Right kidney (tissue), 1 donor: ENCODE results near the gene PKNOX1.
"Not testable (repeated sequence)": the region's sequence is repeated elsewhere in the genome, so short reads cannot be mapped to it uniquely, and the experiment has no call there.

Experiments used
- DNase-seq: peaks from one replicate; pipeline ENCODE4 v3.0.0-alpha.2; 2016

Gene PKNOX1

GRCh38 chr21:43045876-43046821 lies 71.8 kb downstream of the PKNOX1 start:
- peak; percentile 45 for DNase-seq

GRCh38 chr21:43053112-43053511 lies 78.8 kb downstream of the PKNOX1 start:
- not testable (repeated sequence) for DNase-seq

- DNase-seq: not testable (repeated sequence)
Measured at GRCh38 chr21:43062955-43063664, 88.7 kb downstream of the PKNOX1 start.

- DNase-seq: not testable (repeated sequence)
Measured at GRCh38 chr21:43064265-43064917, 90.0 kb downstream of the PKNOX1 start.

- DNase-seq: not testable (repeated sequence)
Measured at GRCh38 chr21:43065991-43066390, 91.6 kb downstream of the PKNOX1 start.

- not testable (repeated sequence) for DNase-seq
Measured at GRCh38 chr21:43066690-43067089, 92.3 kb downstream of the PKNOX1 start.

DNA sequence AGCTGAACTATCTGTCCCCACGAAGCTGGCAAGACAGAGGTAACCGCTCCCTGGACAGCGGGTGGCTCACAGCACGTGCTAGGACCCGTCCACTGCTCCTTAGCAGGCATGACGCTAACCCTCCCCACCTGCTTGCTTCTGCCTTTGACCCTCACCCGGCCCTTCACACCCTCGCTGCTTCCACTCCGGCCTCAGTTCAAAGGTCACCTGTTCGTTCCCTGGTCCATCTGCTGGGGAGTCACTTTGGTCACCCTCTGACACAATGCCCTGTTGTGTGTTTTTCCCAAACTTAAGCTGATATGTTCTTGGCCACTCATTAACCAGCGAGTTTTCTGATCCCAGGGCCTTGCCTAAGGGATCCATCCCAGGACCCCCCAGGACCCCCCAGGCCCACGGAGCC lies 93.7 kb downstream of the PKNOX1 start:
- DNase-seq: not testable (repeated sequence)

GRCh38 chr21:43069682-43070081 lies 95.3 kb downstream of the PKNOX1 start:
- DNase-seq: not testable (repeated sequence)

- not testable (repeated sequence) for DNase-seq
Measured at GRCh38 chr21:43072742-43073141, 98.4 kb downstream of the PKNOX1 start.

GRCh38 chr21:43074401-43075169 lies 100.2 kb downstream of the PKNOX1 start:
- not testable (repeated sequence) for DNase-seq

GRCh38 chr21:43075170-43076022 lies 101.0 kb downstream of the PKNOX1 start, which contains the start of gene CBS:
Gene CBS, minus strand, starts transcription at chr21:43075835. Its CDS starts 3,642 bp downstream, at chr21:43072193.
- DNase-seq: not testable (repeated sequence)

DNA sequence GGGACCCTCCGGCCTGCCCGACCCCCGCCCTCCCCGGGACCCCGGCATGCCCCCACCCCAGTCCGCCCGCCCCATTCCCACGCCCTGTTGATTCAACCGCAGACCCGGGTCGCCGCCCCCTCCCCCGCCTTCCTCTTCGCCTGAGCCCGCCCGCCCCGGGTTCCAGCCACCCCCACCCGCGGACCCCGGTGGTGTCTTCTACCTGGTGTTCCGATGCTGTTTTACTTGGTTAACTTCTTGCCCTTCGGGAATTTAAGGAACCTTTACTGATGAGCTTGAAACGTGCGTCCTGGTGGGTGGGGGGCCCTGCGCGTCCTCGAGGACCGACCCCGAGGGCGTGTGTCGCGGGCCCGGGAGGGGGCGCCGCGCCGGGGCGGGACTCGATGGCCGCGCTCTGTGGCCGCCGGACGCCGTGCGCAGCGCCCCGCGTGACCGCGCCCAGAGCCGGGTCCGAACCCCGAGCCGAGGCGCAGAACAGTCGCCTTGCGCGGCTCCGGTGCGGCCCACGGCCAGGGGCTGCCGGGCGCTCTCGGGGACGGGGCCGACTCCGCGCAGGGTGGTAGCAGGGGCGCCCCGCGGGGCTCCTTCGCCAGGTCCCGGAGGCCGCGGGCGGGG lies 101.8 kb downstream of the PKNOX1 start:
- not testable (repeated sequence) for DNase-seq

GRCh38 chr21:43076643-43077042 lies 102.3 kb downstream of the PKNOX1 start:
- DNase-seq: not testable (repeated sequence)

DNA sequence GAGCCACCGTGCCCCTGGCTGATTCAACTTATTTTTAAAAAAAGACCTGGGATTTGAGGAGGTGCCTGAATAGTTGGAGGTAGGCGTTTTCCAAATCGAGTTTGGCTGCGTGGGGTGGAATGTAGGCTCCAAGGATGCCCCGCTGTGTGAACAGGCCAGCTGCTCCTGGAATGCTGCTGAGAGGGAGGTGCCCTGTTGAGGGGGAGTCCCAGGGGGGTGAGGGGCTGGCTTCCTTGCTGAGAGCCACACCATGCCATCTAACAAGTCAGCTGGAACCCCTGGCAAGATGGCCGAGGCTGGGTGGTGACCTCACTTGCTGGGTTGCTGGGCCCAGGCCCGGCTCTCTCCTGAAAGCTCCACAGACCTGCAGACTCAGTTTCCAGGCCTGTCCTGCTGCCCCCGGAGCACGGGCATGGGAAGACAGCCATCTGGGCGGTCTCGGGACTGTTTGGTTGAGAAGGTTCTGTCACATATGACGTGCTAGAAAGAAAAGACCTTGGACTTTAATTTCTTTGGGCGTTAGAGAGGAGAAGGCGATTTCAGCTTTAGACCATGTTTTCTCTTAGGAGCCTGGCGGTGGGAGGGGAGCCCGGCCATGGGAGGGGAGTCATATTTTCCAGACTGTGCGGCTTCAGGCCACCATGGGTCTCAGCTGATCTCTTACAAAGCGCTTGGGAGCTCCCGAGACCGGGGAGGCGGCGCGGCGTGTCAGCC lies 108.4 kb downstream of the PKNOX1 start:
- DNase-seq: not testable (repeated sequence)
